MCF 10A (cell line): ENCODE data around the gene KRTAP10-9. TPM values are rescaled to one million over a fixed set of nuclear protein-coding genes. Genes with fewer than 3 reads are reported as not detected.

Source experiments
- BruUV-seq: library from RNA; stranded (reverse); fragments of 400-500 nt; replicated peaks from 2 replicates; lab custom pipeline; 2021; lab: Mats Ljungman, UMichigan
- CTCF ChIA-PET: fragments of 300-600 bp; sonication (Branson Sonifier 250); formaldehyde crosslinking; extraction: SDS; loops from one replicate; lab custom pipeline; 2021; ENCODE audit warnings: antibody characterized with exemption, inconsistent platforms; lab: Yijun Ruan, JAX
- POLR2A ChIA-PET: fragments of 300-600, 350-650 bp; sonication (Branson Sonifier 250); formaldehyde crosslinking; extraction: SDS; loops from one replicate; lab custom pipeline; 2020; ENCODE audit warnings: antibody characterized with exemption, inconsistent platforms; lab: Yijun Ruan, JAX
- DNase-seq: peaks from one replicate; pipeline ENCODE4 v3.0.0-alpha.2; 2018; ENCODE audit not compliant: unreplicated experiment
- H3K27ac Mint-ChIP-seq: one replicate; pipeline ENCODE4 v1.8.0; 2022; ENCODE audit warnings: mild to moderate bottlenecking, low read depth, mixed read lengths; ENCODE audit not compliant: unreplicated experiment
- H3K27me3 Mint-ChIP-seq: one replicate; pipeline ENCODE4 v1.8.0; 2022; ENCODE audit warnings: mixed read lengths; ENCODE audit not compliant: insufficient read depth, unreplicated experiment
- H3K36me3 Mint-ChIP-seq: one replicate; pipeline ENCODE4 v1.8.0; 2022; ENCODE audit warnings: mild to moderate bottlenecking, moderate library complexity, mixed read lengths; ENCODE audit not compliant: insufficient read depth, unreplicated experiment
- H3K4me1 Mint-ChIP-seq: one replicate; pipeline ENCODE4 v1.8.0; 2022; ENCODE audit warnings: mixed read lengths; ENCODE audit not compliant: insufficient read depth, unreplicated experiment
- H3K4me3 Mint-ChIP-seq: one replicate; pipeline ENCODE4 v1.8.0; 2022; ENCODE audit warnings: mild to moderate bottlenecking, moderate library complexity, mixed read lengths; ENCODE audit not compliant: unreplicated experiment
- H3K9me3 Mint-ChIP-seq: one replicate; pipeline ENCODE4 v1.8.0; 2022; ENCODE audit warnings: mixed read lengths; ENCODE audit not compliant: unreplicated experiment
- intact Hi-C: fragments of 100-400 bp; cut with micrococcal nuclease; formaldehyde crosslinking; loops from 2 replicates; pipeline ENCODE4 v1.14.1; 2022
- total RNA-seq: library from RNA; stranded (reverse); gene quantifications from 2 replicates; pipeline ENCODE4 v1.2.3, GENCODE V29; 2022
- TF ChIP-seq, protein P1 (sequence below): fragments of 200-600 bp; IDR thresholded peaks from one replicate; pipeline ENCODE4 v1.8.0; 2022; ENCODE audit warnings: antibody characterized with exemption, mild to moderate bottlenecking; ENCODE audit not compliant: unreplicated experiment

KRTAP10-9 gene
- total RNA-seq, 1 experiment from 2014 or later = not detected

DNA sequence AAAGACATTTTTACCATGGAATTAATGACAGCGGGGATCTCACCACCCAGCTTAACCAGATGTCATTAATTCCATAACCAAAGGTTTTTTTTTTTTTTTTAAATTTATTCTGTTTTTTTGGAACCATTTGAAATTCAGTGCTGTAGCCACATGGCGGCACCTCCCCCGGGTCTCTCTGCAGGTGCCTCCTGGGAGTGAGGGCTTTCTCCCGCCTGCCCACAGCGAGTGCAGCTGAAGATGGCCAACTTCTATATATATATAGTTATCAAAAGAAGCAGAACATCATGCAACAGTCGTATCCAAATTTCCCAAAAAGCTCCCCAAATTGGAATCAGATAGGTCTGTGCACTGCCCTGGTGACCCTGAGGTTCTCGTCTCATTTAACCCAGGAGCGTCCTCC is 11.4 kb upstream of the KRTAP10-9 start:
- CTCF ChIA-PET = no interaction called here
- TF ChIP-seq, protein P1, sequence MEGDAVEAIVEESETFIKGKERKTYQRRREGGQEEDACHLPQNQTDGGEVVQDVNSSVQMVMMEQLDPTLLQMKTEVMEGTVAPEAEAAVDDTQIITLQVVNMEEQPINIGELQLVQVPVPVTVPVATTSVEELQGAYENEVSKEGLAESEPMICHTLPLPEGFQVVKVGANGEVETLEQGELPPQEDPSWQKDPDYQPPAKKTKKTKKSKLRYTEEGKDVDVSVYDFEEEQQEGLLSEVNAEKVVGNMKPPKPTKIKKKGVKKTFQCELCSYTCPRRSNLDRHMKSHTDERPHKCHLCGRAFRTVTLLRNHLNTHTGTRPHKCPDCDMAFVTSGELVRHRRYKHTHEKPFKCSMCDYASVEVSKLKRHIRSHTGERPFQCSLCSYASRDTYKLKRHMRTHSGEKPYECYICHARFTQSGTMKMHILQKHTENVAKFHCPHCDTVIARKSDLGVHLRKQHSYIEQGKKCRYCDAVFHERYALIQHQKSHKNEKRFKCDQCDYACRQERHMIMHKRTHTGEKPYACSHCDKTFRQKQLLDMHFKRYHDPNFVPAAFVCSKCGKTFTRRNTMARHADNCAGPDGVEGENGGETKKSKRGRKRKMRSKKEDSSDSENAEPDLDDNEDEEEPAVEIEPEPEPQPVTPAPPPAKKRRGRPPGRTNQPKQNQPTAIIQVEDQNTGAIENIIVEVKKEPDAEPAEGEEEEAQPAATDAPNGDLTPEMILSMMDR = no peak
- DNase-seq = no peak
- BruUV-seq = no TSS peak
- intact Hi-C loops = no loop called here
- POLR2A ChIA-PET = no interaction called here
- H3K4me3 Mint-ChIP-seq = no peak overlapping the region
- H3K27ac Mint-ChIP-seq = no peak overlapping the region
- peaks cover 26% of the 10 kb centered on the region for H3K9me3 Mint-ChIP-seq
- peaks cover 73% of the 10 kb centered on the region for H3K27me3 Mint-ChIP-seq
- peaks cover 8% of the 10 kb centered on the region for H3K4me1 Mint-ChIP-seq
- no peaks in the 10 kb centered on the region for H3K36me3 Mint-ChIP-seq

GRCh38 chr21:44615911-44616590 is 10.8 kb upstream of the KRTAP10-9 start:
- ChIA-PET CTCF (no interaction called here), POLR2A (interaction anchor here (0.7 kb wide), 1 partner anchor 9 kb away, joined by 3 read pairs; no protein-coding TSS in a partner anchor)
- BruUV-seq = no TSS peak
- H3K27ac Mint-ChIP-seq = no peak overlapping the region
- H3K4me1 Mint-ChIP-seq = peaks cover 8% of the 10 kb centered on the region
- DNase-seq = no peak
- no peak overlapping the region for H3K4me3 Mint-ChIP-seq
- intact Hi-C loops = no loop called here
- H3K9me3 Mint-ChIP-seq = peaks cover 31% of the 10 kb centered on the region
- H3K27me3 Mint-ChIP-seq = peaks cover 73% of the 10 kb centered on the region
- H3K36me3 Mint-ChIP-seq = no peaks in the 10 kb centered on the region
- TF ChIP-seq, protein P1 = no peak

DNA sequence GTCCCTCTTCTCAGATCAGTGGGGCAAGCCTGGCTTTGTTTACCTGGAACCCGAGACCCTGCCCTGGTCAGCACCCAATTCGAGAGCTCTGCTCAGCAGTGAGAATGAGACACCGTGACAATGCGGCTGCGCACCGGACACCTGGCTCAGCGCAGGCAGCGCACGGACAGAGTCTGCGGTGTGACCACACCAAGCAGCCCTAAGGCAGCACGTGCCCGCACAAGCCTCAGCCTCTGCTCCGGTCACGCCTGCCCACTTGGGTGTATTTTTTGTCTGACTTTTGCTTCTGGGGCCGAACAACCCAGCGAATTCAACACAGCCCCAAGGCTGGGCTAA is 10.3 kb upstream of the KRTAP10-9 start:
- BruUV-seq = no TSS peak
- Mint-ChIP-seq H3K4me1 (peaks cover 8% of the 10 kb centered on the region), H3K9me3 (peaks cover 31% of the 10 kb centered on the region), H3K4me3 (no peak overlapping the region), H3K27ac (no peak overlapping the region), H3K36me3 (no peaks in the 10 kb centered on the region), H3K27me3 (peaks cover 73% of the 10 kb centered on the region)
- ChIA-PET POLR2A (interaction anchor here (0.7 kb wide), 1 partner anchor 9 kb away, joined by 3 read pairs; no protein-coding TSS in a partner anchor), CTCF (no interaction called here)
- DNase-seq = peak; percentile 24
- intact Hi-C loops = no loop called here
- TF ChIP-seq, protein P1 = no peak

DNA sequence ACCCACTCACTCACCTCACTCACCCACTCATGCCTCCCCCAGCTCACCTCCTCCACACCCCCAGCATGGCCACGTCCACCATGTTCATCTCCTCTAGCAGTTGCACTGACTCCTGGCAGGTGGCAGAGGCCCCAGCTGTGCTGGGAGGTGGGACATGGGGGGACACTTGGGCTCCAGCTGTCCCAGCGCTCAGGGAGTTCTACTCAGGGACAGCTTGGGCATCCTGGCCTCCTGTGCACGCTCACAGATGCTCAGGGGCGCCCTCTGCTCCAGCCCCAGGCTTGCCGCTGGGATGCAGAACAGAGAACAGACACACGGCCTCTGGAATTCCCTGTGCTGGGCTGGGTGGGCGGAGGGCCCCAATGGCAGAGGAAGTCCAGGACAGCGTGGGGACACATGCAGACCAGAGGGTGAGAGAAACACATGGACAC is 9.8 kb upstream of the KRTAP10-9 start:
- intact Hi-C loops = no loop called here
- no peak overlapping the region for H3K27ac Mint-ChIP-seq

More for the DNA sequence above, 9.8 kb upstream of the KRTAP10-9 start:
- H3K4me3 Mint-ChIP-seq = no peak overlapping the region
- peaks cover 73% of the 10 kb centered on the region for H3K27me3 Mint-ChIP-seq
- no TSS peak for BruUV-seq
- no peaks in the 10 kb centered on the region for H3K36me3 Mint-ChIP-seq
- H3K9me3 Mint-ChIP-seq = peaks cover 31% of the 10 kb centered on the region
- ChIA-PET CTCF (no interaction called here), POLR2A (no interaction called here)
- DNase-seq = no peak
- TF ChIP-seq, protein P1 = no peak
- peaks cover 8% of the 10 kb centered on the region for H3K4me1 Mint-ChIP-seq
